H1 (cell line): ENCODE data around the gene GABRG3.

Experiments used
- CEBPB ChIP-seq: IDR thresholded peaks from 2 replicates; pipeline ENCODE4 v1.6.1; 2012; ENCODE audit warnings: low read depth, low read length
- CTCF ChIP-seq, 3 experiments: IDR thresholded peaks; 1 replicate in 2 of 3; 2 replicates in 1 of 3; pipeline versions ENCODE4 v1.5.1 to v1.6.1; 2011; ENCODE audit warnings: low read length in 3 of 3, mild to moderate bottlenecking in 3 of 3, inconsistent platforms in 2 of 3, low read depth in 1 of 3, moderate library complexity in 1 of 3; ENCODE audit not compliant: insufficient read depth in 1 of 3; ENCODE audit errors: control extremely low read depth in 1 of 3
- GTF2F1 ChIP-seq: IDR thresholded peaks from 2 replicates; pipeline ENCODE4 v1.6.1; 2012; ENCODE audit warnings: low read depth, low read length, improper control_type of control experiment, borderline replicate concordance
- JUND ChIP-seq: IDR thresholded peaks from 2 replicates; pipeline ENCODE4 v1.6.1; 2011; ENCODE audit warnings: mild to moderate bottlenecking, improper control_type of control experiment, low read length

- TF ChIP-seq CEBPB (no peak), GTF2F1 (no peak), CTCF (IDR thresholded peaks at IDR 0.05; ENCODE audit: control extremely low read depth in 1 of 3, insufficient read depth in 1 of 3, low read depth in 1 of 3, low read length in 3 of 3) (no peak), JUND (no peak)
These were observed 83.4 kb downstream of the GABRG3 start for GRCh38 chr15:27054426-27054825.
